Heart left ventricle (tissue), 16 donors: Measurements from ENCODE around the gene FUBP1. TPM values are rescaled to one million over a fixed set of nuclear protein-coding genes. Genes with fewer than 3 reads are reported as not detected.

ENCODE experiments used
- ATAC-seq, 4 donors: fragments of 200-7000 bp; cut with Tn5 transposase; one replicate each; pipeline ENCODE4 v1.9.1; 2020 to 2022; ENCODE audit warnings: moderate library complexity in 4 of 4, mild to moderate bottlenecking in 3 of 4, moderate number of reproducible peaks in 1 of 4
- DNase-seq, 5 donors: peaks; one replicate each; pipeline ENCODE4 v3.0.0-alpha.2; 2020
- H3K27ac ChIP-seq, 12 donors: fragments of 200-600 bp; sonication (generic) in 4 of 12; one replicate each; pipeline versions ENCODE4 v1.5.0 to v1.8.0; 2016 to 2022; ENCODE audit warnings: mild to moderate bottlenecking in 2 of 12
- H3K27me3 ChIP-seq, 9 donors: fragments of 200-600 bp; sonication (generic) in 2 of 9; one replicate each; pipeline versions ENCODE4 v1.5.1 to v1.8.0; 2016 to 2022; ENCODE audit warnings: mild to moderate bottlenecking in 3 of 9
- H3K36me3 ChIP-seq, 9 donors: fragments of 200-600 bp; sonication (generic) in 2 of 9; one replicate each; pipeline versions ENCODE4 v1.5.0 to v1.8.0; 2018 to 2022; ENCODE audit warnings: mild to moderate bottlenecking in 2 of 9
- H3K4me1 ChIP-seq, 12 donors: fragments of 200-600 bp; sonication (generic) in 4 of 12; one replicate each; pipeline versions ENCODE4 v1.5.0 to v1.8.0; 2016 to 2022; ENCODE audit warnings: mild to moderate bottlenecking in 3 of 12
- H3K4me3 ChIP-seq, 12 donors: fragments of 200-600 bp; sonication (generic) in 4 of 12; one replicate each; pipeline versions ENCODE4 v1.5.0 to v1.8.0; 2017 to 2022; ENCODE audit warnings: mild to moderate bottlenecking in 9 of 12, moderate library complexity in 4 of 12
- H3K9me3 ChIP-seq, 12 donors: fragments of 200-600 bp; sonication (generic) in 4 of 12; one replicate each; pipeline versions ENCODE4 v1.5.0 to v1.8.0; 2016 to 2022; ENCODE audit warnings: mild to moderate bottlenecking in 1 of 12
- CTCF ChIP-seq, 12 donors: fragments of 200-600 bp; sonication (generic) in 4 of 12; IDR thresholded peaks; one replicate each; pipeline versions ENCODE4 v1.5.0 to v1.8.0; 2018 to 2022; ENCODE audit warnings: antibody characterized with exemption in 12 of 12, mild to moderate bottlenecking in 5 of 12
- POLR2A ChIP-seq, 2 donors: fragments of 450-650 bp; IDR thresholded peaks; one replicate each; pipeline ENCODE4 v1.6.1; 2017; ENCODE audit warnings: antibody characterized with exemption in 2 of 2, mild to moderate bottlenecking in 2 of 2, moderate library complexity in 2 of 2
- WGBS, 4 donors: extraction: QIAGEN DNeasy Blood & Tissue Kit in 2 of 4; methylation state at CpG; one replicate each; pipeline versions ENCODE4 v1.1.5 to v1.1.7; 2013 to 2018; 5-methylcytosine and 5-hydroxymethylcytosine counted together
- intact Hi-C, 10 donors: fragments of 100-400 bp; cut with DNase I; formaldehyde crosslinking; loops; one replicate each; pipeline versions ENCODE4 v1.11.1 to v1.14.2; 2022
- polyA plus RNA-seq, 2 donors: library from polyadenylated mRNA; stranded (reverse); fragments of 200-250 nt; gene quantifications; one replicate each; pipeline ENCODE4 v1.2.3, GENCODE V29; 2013
- total RNA-seq, 9 donors: library from RNA; depleted of rRNA in 2 of 9; stranded (reverse); fragments of >200 nt in 2 of 9; fragmentation: NEBNext Ultra II Directional in 3 of 9; extraction: Animal tissue kit (Norgen Biotek cat#: 25700) in 3 of 9; gene quantifications; one replicate each; pipeline versions ENCODE4 v1.1.0 to v1.2.4, GENCODE V29; 2016 to 2023
- donor health status: ischemic (EF 13 %, LVEDD 7.1; RV severe dilation, severe dysfunction).
- donor health status: healthy with polysubstance abuse.
- donor health status: DM: no; HTN: yes; CAD: no.
- donor health status: DM: no; HTN: no; CAD: no.
- donor health status: ischemic (EF 25% LVEDD 6.9; RV normal size, moderate dysfunction).
- donor health status: ischemic (EF 25% LVEDD 5.7; RV mildly dilated, moderate dysfunction).
- donor health status: healthy.
- donor health status: DM: yes; HTN: yes; CAD: no.
- donor health status: ischemic (EF 35%, LVEDD 5.7; RV mildly dilated, moderate dysfunction).
- donor health status: nonischemic (EF 11% LVEDD 7.7; RV severe dilation, severe dysfunction).
- donor health status: DM: yes; HTN: yes; CAD: no.
- donor health status: PGD.
- donor health status: ischemic (EF 29% LVEDD 5.4; RV normal size, mild dysfunction).
- donor health status: nonischemic (EF 23%, LVEDD 6.1; RV moderate dilation, normal function).

FUBP1 gene
- total and polyA plus RNA-seq, 11 donors, result 27.0 to 78.9 (median 54.1) TPM

GRCh38 chr1:77950873-77951272, 28.0 kb downstream of the FUBP1 start:
- intact Hi-C loops, result no loop called here
- ATAC-seq (no peak), DNase-seq (no peak)
- peaks cover 0 to 20% (median 11%) of the 10 kb centered on the region in 12 donors for H3K4me1 ChIP-seq
- no peaks in the 10 kb centered on the region for H3K27me3 ChIP-seq
- H3K9me3 ChIP-seq, result no peaks in the 10 kb centered on the region
- H3K4me3 ChIP-seq, result no peak overlapping the region
- TF ChIP-seq POLR2A (IDR thresholded peaks at IDR 0.05), result no peak
- no peak for TF ChIP-seq CTCF (IDR thresholded peaks at IDR 0.05)
- peak overlapping the region in 2 of 12 donors; percentile 1 to 7 for H3K27ac ChIP-seq
- peaks cover 0 to 100% (median 98%) of the 10 kb centered on the region in 9 donors for H3K36me3 ChIP-seq

GRCh38 chr1:77948841-77949424, 29.9 kb downstream of the FUBP1 start:
- intact Hi-C loops, result loop anchor here in 1 of 10 donors (10.0 kb wide), 2 partner anchors 166 to 234 kb away; no protein-coding TSS in a partner anchor
- Histone ChIP-seq H3K27ac (no peak overlapping the region), H3K9me3 (no peaks in the 10 kb centered on the region), H3K36me3 (peaks cover 0 to 100% (median 98%) of the 10 kb centered on the region in 9 donors), H3K4me3 (no peak overlapping the region), H3K4me1 (peaks cover 0 to 20% (median 11%) of the 10 kb centered on the region in 12 donors), H3K27me3 (no peaks in the 10 kb centered on the region)
- whole genome bisulfite sequencing, 4 donors, result 20 to 33% (median 27%) methylated on average over 2 of the region's 2 CpGs
- DNase-seq (peak in 3 of 5 donors; percentile 24 to 33 (median 29)), ATAC-seq (peak; percentile 38 to 78 (median 50))
- peak in 8 of 12 donors; percentile 5 to 43 (median 26) for TF ChIP-seq CTCF (IDR thresholded peaks at IDR 0.05)
- no peak for TF ChIP-seq POLR2A (IDR thresholded peaks at IDR 0.05)

GRCh38 chr1:77945345-77945744, 33.5 kb downstream of the FUBP1 start:
- Histone ChIP-seq H3K27me3 (no peaks in the 10 kb centered on the region), H3K9me3 (no peaks in the 10 kb centered on the region), H3K27ac (no peak overlapping the region), H3K36me3 (peaks cover 0 to 100% (median 96%) of the 10 kb centered on the region in 9 donors), H3K4me1 (peaks cover 0 to 16% (median 9%) of the 10 kb centered on the region in 12 donors), H3K4me3 (no peak overlapping the region)
- DNase-seq (no peak), ATAC-seq (peak in 2 of 4 donors; percentile 1 to 9)
- intact Hi-C loops, result loop anchor here in 1 of 10 donors (10.0 kb wide), 2 partner anchors 169 to 231 kb away; no protein-coding TSS in a partner anchor
- TF ChIP-seq CTCF (IDR thresholded peaks at IDR 0.05), result no peak
- no peak for TF ChIP-seq POLR2A (IDR thresholded peaks at IDR 0.05)
- 77 to 83% (median 81%) methylated on average over 2 of the region's 2 CpGs for WGBS, 4 donors

DNA sequence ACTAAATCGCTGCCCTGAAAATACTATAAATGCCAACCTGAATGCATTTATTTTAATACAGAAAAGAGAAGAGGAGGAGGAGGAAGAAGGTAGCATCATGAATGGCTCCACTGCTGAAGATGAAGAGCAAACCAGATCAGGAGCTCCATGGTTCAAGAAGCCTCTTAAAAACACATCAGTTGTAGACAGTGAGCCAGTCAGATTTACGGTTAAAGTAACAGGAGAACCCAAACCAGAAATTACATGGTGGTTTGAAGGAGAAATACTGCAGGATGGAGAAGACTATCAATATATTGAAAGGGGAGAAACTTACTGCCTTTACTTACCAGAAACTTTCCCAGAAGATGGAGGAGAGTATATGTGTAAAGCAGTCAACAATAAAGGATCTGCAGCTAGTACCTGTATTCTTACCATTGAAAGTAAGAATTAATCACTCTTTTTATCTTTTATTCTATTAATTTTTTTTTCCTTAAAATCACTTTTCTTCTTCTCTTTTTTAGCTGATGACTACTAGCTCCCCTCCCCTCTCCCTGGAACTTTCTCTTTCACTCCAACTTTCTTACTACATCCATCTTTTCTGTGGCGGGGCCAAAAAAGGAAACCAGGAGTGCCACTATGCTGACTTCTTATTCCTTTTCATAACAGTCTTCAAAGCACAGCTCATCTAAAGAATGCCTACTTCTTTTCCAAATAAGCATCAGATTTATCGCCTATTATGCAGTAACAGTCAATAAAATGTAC, 36.3 kb downstream of the FUBP1 start:
- H3K4me3 ChIP-seq, result no peak overlapping the region
- no peaks in the 10 kb centered on the region for H3K9me3 ChIP-seq
- no peaks in the 10 kb centered on the region for H3K4me1 ChIP-seq
- 93 to 96% (median 95%) methylated on average over 4 of the region's 4 CpGs for WGBS, 4 donors
- ATAC-seq (no peak), DNase-seq (no peak)
- intact Hi-C loops, result loop anchor here in 1 of 10 donors (10.0 kb wide), 2 partner anchors 172 to 228 kb away; no protein-coding TSS in a partner anchor
- H3K27me3 ChIP-seq, result no peaks in the 10 kb centered on the region
- TF ChIP-seq CTCF (IDR thresholded peaks at IDR 0.05), result no peak
- no peak for TF ChIP-seq POLR2A (IDR thresholded peaks at IDR 0.05)
- H3K36me3 ChIP-seq, result peaks cover 0 to 100% (median 83%) of the 10 kb centered on the region in 9 donors
- H3K27ac ChIP-seq, result no peak overlapping the region
